Endothelial cell of coronary artery (primary cell): ENCODE results near the gene PNLIPRP1. TPM values are rescaled to one million over a fixed set of nuclear protein-coding genes. Genes with fewer than 3 reads are reported as not detected.

ENCODE experiments used
- total RNA-seq: library from RNA; depleted of rRNA; stranded (reverse); fragments of >200 nt; gene quantifications from 2 replicates; pipeline ENCODE4 v1.2.3, GENCODE V29; 2014

PNLIPRP1 gene
- total RNA-seq: not detected in 2 replicates

GRCh38 chr10:116590590-116591444 lies at the start of gene PNLIPRP1:
Gene PNLIPRP1, plus strand, starts transcription at chr10:116590959. Its CDS starts 171 bp downstream, at chr10:116591130.

GRCh38 chr10:116545756-116546155 lies 45.0 kb upstream of the PNLIPRP1 start, which contains the start of gene PNLIP:
Gene PNLIP, plus strand, starts transcription at chr10:116545931. Its CDS starts 162 bp downstream, at chr10:116546093.

GRCh38 chr10:116620423-116621400 lies 30.0 kb downstream of the PNLIPRP1 start, which contains the start of gene PNLIPRP2:
Gene PNLIPRP2, plus strand, starts transcription at chr10:116620953.

Other genes with a start within 250 kb of the PNLIPRP1 start
- gene PNLIPRP3, start 163.1 kb upstream of the PNLIPRP1 start, total RNA-seq: not detected in 2 replicates
- not detected in 2 replicates for gene PNLIP, start 45.0 kb upstream of the PNLIPRP1 start, total RNA-seq
- gene PNLIPRP2, start 30.0 kb downstream of the PNLIPRP1 start, total RNA-seq: not detected in 2 replicates
- gene HSPA12A, start 151.6 kb downstream of the PNLIPRP1 start, total RNA-seq: 0.28 and 0.45 TPM in 2 replicates